SH-SY5Y (cell line): ENCODE results near the gene OSR1.

ENCODE experiments used
- GATA2 ChIP-seq: IDR thresholded peaks from 2 replicates; pipeline ENCODE4 v1.6.1; 2011; ENCODE audit warnings: mild to moderate bottlenecking, low read depth, low read length
- GATA3 ChIP-seq: IDR thresholded peaks from 2 replicates; pipeline ENCODE4 v1.6.1; 2011; ENCODE audit warnings: low read depth, mild to moderate bottlenecking, low read length, moderate library complexity

GRCh38 chr2:19365126-19365525 is 6.7 kb upstream of the OSR1 start:
- TF ChIP-seq GATA3: peak; percentile 49; the same call in 1 of the 2 replicates
- TF ChIP-seq GATA2: peak; percentile 83
